NCI-H345 treated with DMSO at 0.1 percent for 48 hours (cell line): ENCODE data around the gene NOTCH4.

ENCODE experiments used
- DNase-seq: peaks from one replicate; lab custom pipeline; 2025; ENCODE audit not compliant: unreplicated experiment; lab: John Stamatoyannopoulos, UW

Gene NOTCH4

GRCh38 chr6:32167761-32168262 is 56.1 kb downstream of the NOTCH4 start:
- no peak for DNase-seq

- no peak for DNase-seq
Observed at GRCh38 chr6:32167154-32167760, 56.6 kb downstream of the NOTCH4 start.

DNA sequence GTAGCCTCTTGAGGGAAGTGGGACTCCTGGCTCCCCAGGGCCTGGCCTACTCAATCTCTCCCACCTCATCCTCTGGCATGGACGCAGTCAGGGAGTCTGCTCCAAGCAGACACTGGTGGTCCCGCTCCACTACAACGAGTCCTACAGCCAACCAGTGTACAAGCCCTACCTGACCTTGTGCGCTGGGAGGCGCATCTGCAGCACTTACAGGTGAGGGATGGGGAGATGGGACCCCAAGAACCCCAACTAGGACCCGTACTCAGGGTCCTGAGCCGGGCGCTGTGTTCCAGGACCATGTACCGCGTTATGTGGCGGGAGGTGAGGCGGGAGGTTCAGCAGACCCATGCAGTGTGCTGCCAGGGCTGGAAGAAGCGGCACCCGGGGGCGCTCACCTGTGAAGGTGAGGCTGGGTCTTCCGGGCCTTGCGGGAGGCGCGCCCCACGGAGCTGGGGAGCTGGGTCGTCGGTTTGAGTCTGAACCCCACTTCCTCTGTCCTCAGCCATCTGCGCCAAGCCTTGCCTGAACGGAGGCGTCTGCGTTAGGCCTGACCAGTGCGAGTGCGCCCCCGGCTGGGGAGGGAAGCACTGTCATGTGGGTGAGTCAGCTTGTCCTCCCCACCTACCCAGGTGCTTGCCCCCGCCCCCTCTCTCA is 57.3 kb downstream of the NOTCH4 start:
- DNase-seq: no peak

- DNase-seq: no peak
Observed at GRCh38 chr6:32164295-32164694, 59.6 kb downstream of the NOTCH4 start, which contains the start of gene EGFL8. TSS of gene EGFL8 (plus strand) at chr6:32164595. CDS start at chr6:32166166, 1,571 bp downstream.

- DNase-seq: no peak
Observed at GRCh38 chr6:32163559-32164258, 60.2 kb downstream of the NOTCH4 start.

- DNase-seq: no peak
Observed at GRCh38 chr6:32158052-32158451, 65.8 kb downstream of the NOTCH4 start.

- DNase-seq: no peak
Observed at GRCh38 chr6:32156891-32157290, 67.0 kb downstream of the NOTCH4 start.

GRCh38 chr6:32154514-32155161 is 69.2 kb downstream of the NOTCH4 start:
- peak; percentile 44 for DNase-seq

DNA sequence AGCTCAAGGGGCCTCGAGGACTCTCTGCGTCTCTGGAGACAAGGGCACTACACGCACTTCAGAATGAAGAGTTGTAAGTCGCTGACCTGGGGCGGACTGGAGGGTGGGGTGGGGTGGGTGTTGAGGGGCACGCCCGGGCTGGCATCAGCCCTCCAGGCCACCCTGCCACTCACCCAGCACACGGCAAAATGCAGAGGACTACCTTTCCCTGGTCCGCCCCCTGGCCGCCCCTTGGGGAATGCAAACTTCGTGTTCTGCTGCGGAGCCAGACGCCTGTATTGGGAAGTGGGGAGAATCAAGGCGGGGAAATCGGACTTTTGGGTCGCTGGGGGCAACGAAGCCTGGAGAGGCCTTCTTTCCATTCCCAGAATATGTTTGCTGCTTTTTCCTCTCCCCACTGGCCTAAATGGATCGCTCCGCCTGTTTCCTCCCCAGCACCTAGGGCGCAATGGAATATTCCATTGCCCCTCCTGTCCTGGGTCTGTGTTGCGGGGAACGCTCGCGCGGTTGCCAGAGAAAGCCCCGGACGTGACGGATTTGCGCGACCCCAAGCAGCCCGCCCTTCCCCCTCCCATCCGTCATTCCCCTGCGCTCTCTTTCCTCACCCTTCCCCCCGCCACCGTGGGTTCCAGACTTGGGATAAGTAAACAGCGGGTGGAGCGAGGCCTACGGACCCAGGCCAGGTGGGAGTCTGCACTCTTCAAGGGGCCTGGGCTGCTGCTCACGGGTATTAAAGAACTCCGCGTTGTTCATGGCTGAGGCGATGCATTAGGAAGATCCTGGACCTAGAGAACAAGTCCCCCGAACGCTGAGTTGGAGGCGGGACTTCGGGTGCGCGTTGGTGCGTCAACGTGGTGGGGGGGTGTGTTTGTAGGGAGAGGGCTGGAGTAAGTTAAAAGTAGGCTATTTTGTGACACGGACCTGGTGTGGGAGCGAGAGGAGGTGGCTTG is 70.0 kb downstream of the NOTCH4 start, which contains the start of gene PPT2:
Gene PPT2 (plus strand): TSS at position 578 of the 950 bp plus-strand sequence. CDS start 454 bp downstream, outside the sequence.
- DNase-seq: peak; percentile 63

DNA sequence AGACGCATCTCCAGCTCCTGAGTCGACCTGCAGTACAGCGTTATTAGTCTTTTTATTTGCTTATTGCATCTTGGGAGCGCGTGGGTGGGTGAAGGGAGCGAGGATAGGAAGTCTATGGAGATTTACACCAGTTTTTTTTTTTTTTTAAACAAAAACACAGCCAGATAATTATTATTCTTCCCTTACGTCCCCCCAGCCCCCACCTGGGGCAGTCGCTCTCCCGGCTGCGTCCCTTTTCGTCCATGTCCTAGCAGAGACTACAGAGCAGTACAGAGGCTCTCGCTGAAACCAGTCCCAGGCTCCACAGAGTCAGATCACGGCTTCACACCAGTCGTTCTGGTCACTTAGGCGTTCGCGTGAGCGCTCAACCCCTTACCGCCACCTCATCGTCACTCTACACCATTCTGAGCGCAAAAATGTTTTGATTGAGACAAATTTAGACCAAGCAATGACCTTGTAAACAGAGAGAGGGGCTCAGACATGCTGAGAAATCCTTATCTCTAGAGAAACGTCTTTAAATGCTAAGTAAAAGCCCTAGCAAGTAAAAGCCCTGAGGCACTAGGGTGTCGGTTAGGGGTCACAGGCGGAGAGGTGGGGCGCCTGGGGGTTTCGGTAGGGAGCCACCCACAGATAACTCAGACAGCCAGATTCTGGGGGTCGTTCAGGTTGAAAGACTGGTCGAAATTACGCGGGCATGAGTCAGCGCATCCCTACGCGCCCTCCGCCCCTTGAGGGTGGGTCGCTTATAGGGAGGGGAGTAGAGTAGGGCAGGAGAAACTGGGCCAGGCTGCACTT is 70.9 kb downstream of the NOTCH4 start:
- no peak for DNase-seq

GRCh38 chr6:32151863-32152768 is 71.8 kb downstream of the NOTCH4 start, which contains the start of gene PRRT1:
TSS of gene PRRT1 (minus strand) at chr6:32151939. CDS start at chr6:32151827, 112 bp downstream.
- DNase-seq: no peak

GRCh38 chr6:32151181-32151862 is 72.5 kb downstream of the NOTCH4 start:
- DNase-seq: no peak

GRCh38 chr6:32149932-32150870 is 73.7 kb downstream of the NOTCH4 start:
- no peak for DNase-seq

GRCh38 chr6:32149092-32149755 is 74.6 kb downstream of the NOTCH4 start:
- no peak for DNase-seq

DNA sequence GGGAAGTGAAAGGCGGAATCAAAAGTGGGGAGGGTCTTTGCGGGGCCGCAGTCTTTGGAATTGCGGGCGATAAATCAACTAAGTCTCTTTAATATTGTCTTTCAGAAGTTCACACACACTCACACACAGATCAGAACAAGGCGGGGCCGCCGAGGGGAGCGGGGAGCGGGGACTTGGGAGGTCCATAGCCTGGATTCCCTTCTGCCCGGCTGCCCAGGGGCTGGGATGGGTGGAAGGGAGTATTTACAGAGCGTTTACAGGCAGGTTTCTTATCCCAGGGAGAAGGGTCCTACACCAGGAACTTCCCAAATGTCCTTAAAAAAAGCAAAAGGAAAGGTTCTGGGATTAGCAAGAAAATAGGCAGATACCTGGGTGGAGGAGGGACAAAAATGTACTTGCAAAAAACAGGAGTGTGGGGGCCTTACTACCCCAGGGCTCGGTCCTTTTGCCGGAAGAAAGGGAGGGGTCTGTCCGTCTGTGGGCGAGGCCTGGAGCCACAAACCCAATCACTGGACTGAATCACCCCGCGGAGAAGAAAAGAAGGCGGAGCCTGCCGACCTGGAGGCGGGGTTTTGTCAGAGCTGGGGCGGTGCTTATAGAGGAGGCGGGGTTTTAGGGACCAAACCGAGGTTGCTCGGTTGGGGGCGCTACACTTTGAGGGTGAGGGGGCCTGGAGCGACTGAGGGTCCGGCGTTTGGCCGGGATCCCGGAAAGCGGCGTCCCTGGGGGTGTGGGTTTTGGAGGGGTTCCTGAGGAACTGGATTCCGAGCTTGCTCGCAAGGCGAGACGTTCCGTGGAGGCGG is 75.4 kb downstream of the NOTCH4 start:
- no peak for DNase-seq
